Measurements from ENCODE around the gene TMEM171.

Gene TMEM171, protein sequence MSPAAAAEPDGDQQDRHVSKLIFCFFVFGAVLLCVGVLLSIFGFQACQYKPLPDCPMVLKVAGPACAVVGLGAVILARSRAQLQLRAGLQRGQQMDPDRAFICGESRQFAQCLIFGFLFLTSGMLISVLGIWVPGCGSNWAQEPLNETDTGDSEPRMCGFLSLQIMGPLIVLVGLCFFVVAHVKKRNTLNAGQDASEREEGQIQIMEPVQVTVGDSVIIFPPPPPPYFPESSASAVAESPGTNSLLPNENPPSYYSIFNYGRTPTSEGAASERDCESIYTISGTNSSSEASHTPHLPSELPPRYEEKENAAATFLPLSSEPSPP

DNA sequence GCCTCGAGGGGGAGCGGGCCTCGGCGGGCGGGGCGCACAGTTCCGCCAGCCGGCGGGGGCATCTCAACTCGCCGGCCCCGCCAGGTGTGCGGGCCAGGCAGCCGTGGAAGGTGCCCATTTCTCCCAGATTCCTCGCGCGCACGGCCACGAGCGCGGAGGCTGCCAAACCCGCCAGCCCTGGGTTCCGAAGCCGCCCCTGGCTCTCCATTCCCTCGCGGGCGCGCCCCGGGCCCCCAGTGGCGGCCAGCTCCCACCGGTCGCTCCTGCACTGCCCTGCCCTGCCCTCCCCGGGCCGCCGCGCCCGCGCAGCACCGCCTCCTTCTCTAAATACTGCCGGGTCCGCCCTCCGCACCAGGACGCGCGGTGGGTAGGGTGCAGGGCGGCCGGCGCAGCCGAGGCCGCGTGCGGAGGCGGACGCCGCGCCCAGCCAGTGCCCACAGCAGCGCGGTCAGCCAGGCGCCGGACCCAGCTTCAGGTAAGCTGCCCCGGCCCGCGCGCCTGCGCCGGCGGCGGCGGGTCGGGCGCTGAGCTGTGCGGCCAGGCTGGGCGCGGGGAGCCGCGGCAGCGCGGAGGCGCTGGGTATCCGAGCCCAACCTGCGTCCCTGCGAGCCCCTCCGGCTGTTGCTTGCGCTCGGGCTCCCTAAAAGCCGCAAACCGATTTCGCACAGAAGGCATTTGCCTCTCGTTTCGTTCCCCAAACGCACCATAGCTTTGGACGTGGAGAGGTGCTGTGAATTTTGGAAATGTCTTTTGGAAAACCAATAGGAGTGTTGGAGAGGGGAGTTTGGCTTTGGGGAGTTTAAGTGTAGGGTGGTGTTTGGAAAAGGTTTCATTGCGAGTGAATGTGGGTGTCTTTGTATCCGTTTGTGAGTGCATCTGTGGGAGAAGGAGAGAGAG, at the start of gene TMEM171:
TSS of gene TMEM171 (plus strand) at position 354 of the 897 bp plus-strand sequence. CDS start 2,799 bp downstream, outside the sequence.
- DNase-seq (ENCODE audit: low spot score), result no peak
- Mint-ChIP-seq H3K27ac (no peak within 1 kb of the TSS), H3K27me3 (ENCODE audit: low read depth) (peaks cover 66% of the 10 kb centered on the region), H3K36me3 (ENCODE audit: low read depth) (no peaks in the 10 kb centered on the region), H3K4me1 (ENCODE audit: low read depth) (peaks cover 2% of the 10 kb centered on the region), H3K4me3 (peak within 1 kb of the TSS; percentile 27), H3K9me3 (no peaks in the 10 kb centered on the region)

DNA sequence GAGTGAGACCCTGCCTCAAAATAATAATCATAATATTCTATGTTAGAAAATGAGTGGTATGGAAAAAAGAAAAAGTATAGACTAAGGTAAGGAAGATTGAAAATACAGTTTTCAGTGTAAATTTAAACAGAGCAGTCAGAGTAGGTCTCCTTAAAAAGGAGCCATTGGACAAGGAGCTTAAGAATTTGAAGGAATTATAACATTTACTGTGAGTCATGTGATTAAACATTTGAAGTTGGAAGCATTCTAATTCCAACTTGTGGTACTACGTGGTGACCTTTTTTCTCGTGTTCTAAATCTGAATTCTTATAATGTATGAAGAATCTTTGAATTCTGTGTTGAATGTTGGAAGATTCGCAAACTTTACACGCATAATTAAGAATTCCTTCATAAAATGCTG, 39.3 kb upstream of the TMEM171 start:
- Mint-ChIP-seq H3K27ac (no peak overlapping the region), H3K4me1 (ENCODE audit: low read depth) (no peaks in the 10 kb centered on the region), H3K4me3 (no peak overlapping the region), H3K36me3 (ENCODE audit: low read depth) (no peaks in the 10 kb centered on the region), H3K9me3 (no peaks in the 10 kb centered on the region), H3K27me3 (ENCODE audit: low read depth) (peaks cover 12% of the 10 kb centered on the region)
- no peak for DNase-seq (ENCODE audit: low spot score)

DNA sequence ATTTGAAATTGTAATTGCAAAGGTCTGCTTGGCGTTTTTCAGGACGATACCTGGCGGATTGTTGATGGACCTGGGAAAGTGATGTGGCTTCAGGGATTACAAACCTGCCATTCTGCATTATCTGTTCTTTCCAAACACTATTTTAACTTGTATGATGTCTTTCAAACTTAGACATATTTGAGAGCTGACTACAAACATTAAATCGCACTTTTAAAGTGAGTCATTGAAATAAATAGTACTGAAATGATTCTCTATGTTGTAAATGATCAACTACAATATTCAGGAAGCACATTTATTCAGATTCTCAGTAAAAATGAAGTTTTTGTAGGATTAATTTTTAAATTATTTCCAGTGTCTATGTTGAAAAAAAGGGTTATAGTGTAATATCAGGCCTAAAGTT, 32.3 kb upstream of the TMEM171 start:
- H3K4me1 Mint-ChIP-seq (ENCODE audit: low read depth), result no peaks in the 10 kb centered on the region
- H3K4me3 Mint-ChIP-seq, result no peak overlapping the region

DNA sequence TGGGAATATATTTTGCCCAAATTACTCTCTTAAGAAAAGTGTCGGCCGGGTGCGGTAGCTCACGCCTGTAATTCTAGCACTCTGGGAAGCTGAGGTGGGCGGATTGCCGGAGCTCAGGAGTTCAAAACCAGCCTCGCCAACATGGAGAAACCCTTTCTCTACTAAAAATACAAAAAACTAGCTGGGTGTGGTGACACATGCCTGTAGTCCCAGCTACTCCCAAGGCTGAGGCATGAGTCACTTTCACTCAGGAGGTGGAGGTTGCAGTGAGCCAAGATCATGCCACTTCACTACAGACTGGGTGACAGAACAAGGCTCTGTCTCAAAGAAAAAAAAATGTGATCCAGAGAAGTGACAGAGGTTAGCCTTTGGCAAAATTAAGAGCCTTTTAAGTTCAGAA, 26.4 kb upstream of the TMEM171 start:
- Mint-ChIP-seq H3K27ac (no peak overlapping the region), H3K36me3 (ENCODE audit: low read depth) (no peaks in the 10 kb centered on the region), H3K9me3 (no peaks in the 10 kb centered on the region), H3K27me3 (ENCODE audit: low read depth) (peaks cover 7% of the 10 kb centered on the region), H3K4me1 (ENCODE audit: low read depth) (no peaks in the 10 kb centered on the region), H3K4me3 (no peak overlapping the region)
- DNase-seq (ENCODE audit: low spot score), result no peak

More for the DNA sequence above, 32.3 kb upstream of the TMEM171 start:
- no peak overlapping the region for H3K27ac Mint-ChIP-seq
- no peaks in the 10 kb centered on the region for H3K9me3 Mint-ChIP-seq
- no peaks in the 10 kb centered on the region for H3K36me3 Mint-ChIP-seq (ENCODE audit: low read depth)
- peaks cover 26% of the 10 kb centered on the region for H3K27me3 Mint-ChIP-seq (ENCODE audit: low read depth)
- DNase-seq (ENCODE audit: low spot score), result no peak

DNA sequence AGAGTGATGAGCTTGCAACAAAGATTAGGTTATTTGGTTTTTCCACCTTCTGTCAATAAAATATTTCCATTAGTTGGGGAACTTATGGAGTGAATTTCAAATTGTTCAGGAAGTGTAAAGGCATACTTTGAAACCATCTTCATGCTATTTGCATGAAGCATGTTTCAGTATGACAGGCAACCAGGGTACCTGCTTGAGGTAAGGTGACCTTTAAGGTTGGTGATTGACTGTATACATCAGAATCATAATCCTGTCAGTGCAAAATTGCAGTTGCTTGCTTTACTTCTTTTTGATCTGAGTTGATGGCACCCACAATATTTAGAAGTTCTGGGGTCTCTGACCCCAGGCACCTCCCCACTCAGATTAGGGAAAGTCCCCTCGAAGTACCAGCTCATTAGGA, 26.0 kb upstream of the TMEM171 start:
- H3K27ac Mint-ChIP-seq, result no peak overlapping the region
- no peaks in the 10 kb centered on the region for H3K36me3 Mint-ChIP-seq (ENCODE audit: low read depth)
- H3K9me3 Mint-ChIP-seq, result no peaks in the 10 kb centered on the region
- DNase-seq (ENCODE audit: low spot score), result no peak
- no peak overlapping the region for H3K4me3 Mint-ChIP-seq
- peaks cover 4% of the 10 kb centered on the region for H3K27me3 Mint-ChIP-seq (ENCODE audit: low read depth)
- H3K4me1 Mint-ChIP-seq (ENCODE audit: low read depth), result no peaks in the 10 kb centered on the region

DNA sequence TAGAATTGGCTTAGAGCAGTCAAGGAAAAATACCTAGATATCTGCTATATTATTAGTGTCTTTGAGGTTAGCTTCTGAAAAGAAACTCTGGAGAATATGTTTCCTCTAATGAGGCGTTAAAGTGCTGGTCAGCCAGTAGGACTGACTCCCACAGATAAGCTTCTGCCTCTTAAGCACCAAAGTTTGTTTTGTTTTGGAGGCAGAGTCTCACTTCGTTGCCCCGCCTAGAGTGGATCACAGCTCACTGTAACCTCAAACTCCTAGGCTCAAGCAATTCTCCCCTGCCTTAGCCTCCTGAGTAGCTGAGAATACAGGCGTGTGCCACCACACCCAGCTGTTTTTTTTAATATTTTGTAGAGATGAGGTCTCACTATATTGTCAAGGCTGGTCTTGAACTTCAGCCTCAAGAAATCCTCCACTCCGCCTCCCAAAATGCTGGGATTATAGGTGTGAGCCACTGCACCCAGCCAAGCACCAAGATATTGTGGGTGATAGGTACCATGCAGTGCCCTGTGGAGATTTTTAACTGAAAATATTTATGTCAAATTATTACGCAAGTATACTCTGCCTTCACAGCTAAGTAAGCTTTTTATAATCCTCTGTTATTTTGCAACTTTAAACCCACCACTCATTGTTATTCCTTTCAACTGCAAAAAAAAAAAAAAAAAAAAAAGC, 24.7 kb upstream of the TMEM171 start:
- H3K36me3 Mint-ChIP-seq (ENCODE audit: low read depth), result no peaks in the 10 kb centered on the region
- H3K27ac Mint-ChIP-seq, result no peak overlapping the region
- no peaks in the 10 kb centered on the region for H3K4me1 Mint-ChIP-seq (ENCODE audit: low read depth)
- H3K4me3 Mint-ChIP-seq, result no peak overlapping the region
- H3K27me3 Mint-ChIP-seq (ENCODE audit: low read depth), result peaks cover 4% of the 10 kb centered on the region
- no peak for DNase-seq (ENCODE audit: low spot score)
- H3K9me3 Mint-ChIP-seq, result no peaks in the 10 kb centered on the region

DNA sequence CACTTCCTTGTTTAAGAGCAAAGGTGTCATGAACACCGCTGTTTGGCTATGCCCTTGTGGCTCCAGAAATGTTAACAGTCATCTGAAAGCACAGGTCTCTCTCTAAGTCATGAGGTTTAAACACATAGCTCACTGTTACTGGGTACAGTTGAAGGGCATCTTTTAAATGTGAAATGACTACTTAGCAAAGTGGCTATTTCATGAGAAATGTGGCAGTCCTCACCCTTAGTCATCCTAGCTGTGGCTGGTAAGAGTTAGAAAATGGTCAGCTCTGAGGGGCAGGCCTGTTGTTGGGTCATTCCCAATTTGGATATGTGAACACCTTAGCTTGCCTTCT, 24.2 kb upstream of the TMEM171 start:
- no peak for DNase-seq (ENCODE audit: low spot score)
- H3K36me3 Mint-ChIP-seq (ENCODE audit: low read depth), result no peaks in the 10 kb centered on the region
- no peaks in the 10 kb centered on the region for H3K4me1 Mint-ChIP-seq (ENCODE audit: low read depth)
- H3K4me3 Mint-ChIP-seq, result no peak overlapping the region
- H3K27me3 Mint-ChIP-seq (ENCODE audit: low read depth), result peaks cover 4% of the 10 kb centered on the region
- H3K27ac Mint-ChIP-seq, result no peak overlapping the region
- no peaks in the 10 kb centered on the region for H3K9me3 Mint-ChIP-seq

DNA sequence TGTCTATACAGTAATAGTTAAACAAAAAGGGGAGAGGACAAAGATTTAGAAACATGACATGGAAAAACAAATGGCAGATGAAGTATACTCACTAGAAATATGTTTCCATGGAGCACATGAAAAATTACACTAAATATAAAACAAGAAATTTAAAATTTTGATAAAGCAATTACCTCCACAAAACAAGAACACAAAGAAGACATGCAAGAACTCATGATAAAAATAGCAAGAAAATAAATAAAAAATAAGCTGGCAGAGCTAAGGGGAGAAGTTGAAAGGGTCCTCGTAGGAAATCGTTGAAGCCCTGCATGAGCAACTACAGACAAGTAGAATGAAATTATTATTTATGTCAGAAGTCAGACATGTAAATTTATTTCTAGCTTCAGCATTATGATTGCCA, 22.6 kb upstream of the TMEM171 start:
- H3K27ac Mint-ChIP-seq, result no peak overlapping the region
- H3K27me3 Mint-ChIP-seq (ENCODE audit: low read depth), result peaks cover 3% of the 10 kb centered on the region
- H3K36me3 Mint-ChIP-seq (ENCODE audit: low read depth), result no peaks in the 10 kb centered on the region
- H3K4me3 Mint-ChIP-seq, result no peak overlapping the region
- H3K9me3 Mint-ChIP-seq, result no peaks in the 10 kb centered on the region
- H3K4me1 Mint-ChIP-seq (ENCODE audit: low read depth), result no peaks in the 10 kb centered on the region
- DNase-seq (ENCODE audit: low spot score), result no peak

DNA sequence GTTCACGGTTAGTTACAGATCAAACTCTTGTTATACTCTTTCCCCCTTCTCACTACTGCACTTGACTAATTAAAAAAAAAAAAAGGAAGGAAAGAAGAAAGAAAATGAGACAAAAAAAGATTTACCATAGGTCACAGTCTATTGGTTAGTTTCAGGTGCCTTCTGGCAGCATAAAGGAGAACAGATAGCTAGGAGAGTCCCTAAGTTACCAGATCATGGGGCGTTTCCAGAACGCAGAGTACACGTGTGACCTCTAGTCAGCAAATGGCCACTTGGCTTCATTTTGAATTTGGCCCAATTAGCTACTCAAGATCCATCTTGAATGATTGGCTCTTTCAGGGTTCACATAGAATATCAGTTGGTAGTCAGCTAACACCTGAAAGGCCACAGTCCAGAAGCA, 20.3 kb upstream of the TMEM171 start:
- no peaks in the 10 kb centered on the region for H3K4me1 Mint-ChIP-seq (ENCODE audit: low read depth)
- no peak overlapping the region for H3K4me3 Mint-ChIP-seq
- no peak overlapping the region for H3K27ac Mint-ChIP-seq
- H3K9me3 Mint-ChIP-seq, result no peaks in the 10 kb centered on the region
- DNase-seq (ENCODE audit: low spot score), result no peak
- no peaks in the 10 kb centered on the region for H3K36me3 Mint-ChIP-seq (ENCODE audit: low read depth)
- H3K27me3 Mint-ChIP-seq (ENCODE audit: low read depth), result peaks cover 7% of the 10 kb centered on the region

DNA sequence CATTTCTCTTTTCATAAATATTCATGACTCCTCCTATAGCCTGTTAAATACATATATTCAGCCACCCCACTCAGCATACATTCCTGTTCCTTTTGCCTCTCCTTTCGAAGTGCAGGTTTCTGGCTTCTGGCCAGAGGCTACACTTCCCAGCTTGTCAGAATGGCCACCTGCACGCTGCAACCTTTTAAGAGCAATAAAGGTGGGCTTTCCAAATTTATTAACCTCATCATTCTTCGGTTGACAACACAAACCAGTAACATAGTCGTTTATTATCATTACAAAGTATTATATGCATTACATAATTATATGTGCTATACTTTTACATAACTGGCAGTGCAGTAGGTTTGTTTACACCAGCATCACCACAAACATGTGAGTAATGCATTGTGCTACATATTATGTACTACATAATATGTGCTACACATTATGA, 16.5 kb upstream of the TMEM171 start:
- DNase-seq (ENCODE audit: low spot score), result no peak
- no peaks in the 10 kb centered on the region for H3K4me1 Mint-ChIP-seq (ENCODE audit: low read depth)
- H3K27me3 Mint-ChIP-seq (ENCODE audit: low read depth), result peaks cover 7% of the 10 kb centered on the region
- H3K9me3 Mint-ChIP-seq, result no peaks in the 10 kb centered on the region
- H3K36me3 Mint-ChIP-seq (ENCODE audit: low read depth), result no peaks in the 10 kb centered on the region
- H3K4me3 Mint-ChIP-seq, result no peak overlapping the region
- H3K27ac Mint-ChIP-seq, result no peak overlapping the region

DNA sequence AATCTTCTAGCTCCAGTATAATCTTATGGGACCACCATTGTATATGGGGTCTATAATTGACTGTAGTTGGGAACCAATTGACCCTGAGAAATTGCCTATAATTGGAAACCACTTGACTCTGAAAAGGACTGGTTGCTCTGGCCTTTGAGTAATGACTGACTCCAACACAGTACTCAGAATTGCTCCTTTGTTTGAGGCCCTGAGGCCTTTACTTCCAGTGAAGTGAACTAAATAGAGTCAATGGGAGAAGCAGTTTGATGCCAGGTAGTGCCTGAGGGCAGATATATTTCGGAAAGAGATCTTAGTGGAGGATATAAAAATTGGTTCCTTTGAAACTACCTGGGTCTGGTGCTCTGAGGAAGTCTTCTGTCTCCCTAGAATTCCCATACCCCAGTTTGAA, 16.0 kb upstream of the TMEM171 start:
- Mint-ChIP-seq H3K4me3 (no peak overlapping the region), H3K9me3 (no peaks in the 10 kb centered on the region), H3K27ac (no peak overlapping the region), H3K36me3 (ENCODE audit: low read depth) (no peaks in the 10 kb centered on the region), H3K4me1 (ENCODE audit: low read depth) (no peaks in the 10 kb centered on the region), H3K27me3 (ENCODE audit: low read depth) (peaks cover 10% of the 10 kb centered on the region)
- no peak for DNase-seq (ENCODE audit: low spot score)

DNA sequence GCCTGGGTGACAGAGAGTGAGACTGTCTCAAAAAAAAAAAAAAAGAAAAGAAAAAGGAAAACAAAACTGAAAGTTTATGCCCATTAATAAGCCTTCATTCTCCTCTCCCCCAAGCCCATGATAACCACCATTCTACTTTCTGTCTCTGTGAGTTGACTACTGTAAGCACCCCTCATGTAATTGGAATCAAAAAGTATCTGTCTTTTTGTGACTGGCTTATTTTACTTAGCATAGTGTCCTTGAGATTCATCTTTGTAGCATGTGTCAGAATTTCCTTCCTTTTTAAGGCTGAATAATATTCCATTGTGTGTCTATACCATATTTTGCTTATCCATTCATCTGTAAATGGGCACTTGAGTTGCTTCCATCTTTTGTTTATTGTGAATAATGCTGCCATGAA, 14.0 kb upstream of the TMEM171 start:
- Mint-ChIP-seq H3K9me3 (no peaks in the 10 kb centered on the region), H3K36me3 (ENCODE audit: low read depth) (no peaks in the 10 kb centered on the region), H3K4me1 (ENCODE audit: low read depth) (no peaks in the 10 kb centered on the region), H3K4me3 (no peak overlapping the region), H3K27me3 (ENCODE audit: low read depth) (peaks cover 15% of the 10 kb centered on the region), H3K27ac (no peak overlapping the region)
- no peak for DNase-seq (ENCODE audit: low spot score)

DNA sequence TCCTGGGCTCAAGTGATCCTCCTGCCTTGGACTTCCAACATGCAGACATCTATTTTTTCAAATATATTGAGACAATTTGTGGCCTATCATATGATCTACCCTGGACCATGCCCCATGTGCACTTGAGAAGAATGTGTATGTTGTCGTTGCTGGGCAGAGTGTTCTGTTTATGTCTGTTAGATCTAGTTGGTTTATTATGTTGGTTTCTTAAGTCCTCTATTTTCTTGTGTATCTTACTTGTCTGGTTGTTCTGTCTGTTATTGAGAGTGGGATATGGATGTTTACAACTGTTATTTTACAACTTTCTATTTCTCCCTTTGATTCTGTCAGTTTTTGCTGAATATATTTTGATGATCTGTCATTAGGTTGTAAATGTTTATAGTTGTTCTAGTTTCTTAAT, 10.2 kb upstream of the TMEM171 start:
- H3K9me3 Mint-ChIP-seq, result no peaks in the 10 kb centered on the region
- no peak for DNase-seq (ENCODE audit: low spot score)
- no peaks in the 10 kb centered on the region for H3K4me1 Mint-ChIP-seq (ENCODE audit: low read depth)
- H3K36me3 Mint-ChIP-seq (ENCODE audit: low read depth), result no peaks in the 10 kb centered on the region
- H3K4me3 Mint-ChIP-seq, result no peak overlapping the region
- H3K27ac Mint-ChIP-seq, result no peak overlapping the region
- peaks cover 31% of the 10 kb centered on the region for H3K27me3 Mint-ChIP-seq (ENCODE audit: low read depth)

DNA sequence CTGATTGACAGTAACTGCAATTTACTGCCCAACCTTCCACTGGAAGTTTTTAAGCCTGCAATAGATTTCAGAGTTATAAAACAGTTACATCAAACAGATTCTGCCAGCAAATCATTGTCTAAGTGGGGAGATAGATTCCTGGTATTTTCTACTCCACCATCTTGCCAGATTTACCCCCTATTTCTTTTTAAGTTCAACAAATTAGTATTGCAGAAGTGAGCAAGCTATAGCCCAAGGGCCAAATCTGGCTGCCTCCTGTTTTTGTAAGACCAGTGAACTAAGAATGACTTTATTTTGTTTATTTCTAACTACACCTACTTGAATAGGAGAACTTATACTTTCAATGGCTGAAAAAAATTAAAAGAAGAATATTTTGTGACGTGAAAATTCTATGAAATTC, 8.8 kb upstream of the TMEM171 start:
- Mint-ChIP-seq H3K4me3 (no peak overlapping the region), H3K4me1 (ENCODE audit: low read depth) (no peaks in the 10 kb centered on the region), H3K27ac (no peak overlapping the region), H3K36me3 (ENCODE audit: low read depth) (no peaks in the 10 kb centered on the region), H3K27me3 (ENCODE audit: low read depth) (peaks cover 34% of the 10 kb centered on the region), H3K9me3 (no peaks in the 10 kb centered on the region)
- DNase-seq (ENCODE audit: low spot score), result no peak

Data from T-helper 2 cell treated with Interferon-gamma antibody and Interleukin-4, amounts not matched to agents 5 μg/mL and 100 μg/mL, for 36 hours (primary cell).